Mesendoderm (in vitro differentiated cells): ENCODE results near the gene PROSER3.

Experiments
- DNase-seq: peaks from one replicate; pipeline ENCODE4 v3.0.0; 2013
- H2AK5ac ChIP-seq: 2 replicates; pipeline ENCODE4 v1.6.1; 2013; ENCODE audit warnings: low read length, inconsistent platforms
- H2BK120ac ChIP-seq: 2 replicates; pipeline ENCODE4 v1.6.1; 2013; ENCODE audit warnings: low read depth, mild to moderate bottlenecking, low read length, moderate library complexity, mixed read lengths
- H2BK15ac ChIP-seq: replicated peaks from 2 replicates; pipeline ENCODE4 v1.6.1; 2013; ENCODE audit warnings: low read depth, mild to moderate bottlenecking, moderate library complexity
- H2BK5ac ChIP-seq: 2 replicates; pipeline ENCODE4 v1.6.1; 2013; ENCODE audit warnings: low read length, inconsistent platforms
- H3K18ac ChIP-seq: 2 replicates; pipeline ENCODE4 v1.6.1; 2013; ENCODE audit warnings: mild to moderate bottlenecking, low read length, mixed read lengths
- H3K23ac ChIP-seq: one replicate; pipeline ENCODE4 v1.6.1; 2013; ENCODE audit warnings: low read length
- H3K27ac ChIP-seq: 2 replicates; pipeline ENCODE4 v1.5.1; 2013; ENCODE audit warnings: low read depth, mild to moderate bottlenecking, inconsistent platforms, low read length, moderate library complexity
- H3K27me3 ChIP-seq: 2 replicates; pipeline ENCODE4 v1.6.1; 2013; ENCODE audit warnings: low read length, control low read depth, mild to moderate bottlenecking, inconsistent platforms; ENCODE audit not compliant: insufficient read depth, poor library complexity
- H3K36me3 ChIP-seq: 2 replicates; pipeline ENCODE4 v1.6.1; 2013; ENCODE audit warnings: low read length, inconsistent platforms; ENCODE audit not compliant: control insufficient read depth, insufficient read depth
- H3K4ac ChIP-seq: one replicate; pipeline ENCODE4 v1.6.1; 2013; ENCODE audit warnings: low read depth, mild to moderate bottlenecking, low read length, moderate library complexity
- H3K4me1 ChIP-seq: 2 replicates; pipeline ENCODE4 v1.6.1; 2013; ENCODE audit warnings: low read depth, low read length, inconsistent platforms; ENCODE audit not compliant: control insufficient read depth
- H3K4me2 ChIP-seq: 2 replicates; pipeline ENCODE4 v1.6.1; 2013; ENCODE audit warnings: low read length
- H3K4me3 ChIP-seq: 2 replicates; pipeline ENCODE4 v1.5.1; 2013; ENCODE audit warnings: mild to moderate bottlenecking, low read length
- H3K56ac ChIP-seq: one replicate; pipeline ENCODE4 v1.6.1; 2013; ENCODE audit warnings: low read length
- H3K79me1 ChIP-seq: 2 replicates; pipeline ENCODE4 v1.6.1; 2013; ENCODE audit warnings: low read length, inconsistent platforms
- H3K79me2 ChIP-seq: 2 replicates; pipeline ENCODE4 v1.6.1; 2013; ENCODE audit warnings: mild to moderate bottlenecking, low read length; ENCODE audit not compliant: control insufficient read depth, insufficient read depth
- H3K9ac ChIP-seq: 2 replicates; pipeline ENCODE4 v1.6.1; 2013; ENCODE audit warnings: low read length, inconsistent platforms
- H4K5ac ChIP-seq: one replicate; pipeline ENCODE4 v1.6.1; 2013; ENCODE audit warnings: low read length
- H4K8ac ChIP-seq: one replicate; pipeline ENCODE4 v1.6.1; 2013; ENCODE audit warnings: low read depth, mild to moderate bottlenecking, control low read depth, low read length, moderate library complexity
- whole genome bisulfite sequencing: extraction: QIAGEN DNeasy Blood & Tissue Kit; methylation state at CpG from one replicate; pipeline ENCODE4 v1.1.7; 2013; ENCODE audit warnings: low lambda C conversion rate, missing lambda C conversion rate; ENCODE audit not compliant: insufficient coverage; ENCODE audit errors: extremely low coverage; 5-methylcytosine and 5-hydroxymethylcytosine counted together

The PROSER3 gene

DNA sequence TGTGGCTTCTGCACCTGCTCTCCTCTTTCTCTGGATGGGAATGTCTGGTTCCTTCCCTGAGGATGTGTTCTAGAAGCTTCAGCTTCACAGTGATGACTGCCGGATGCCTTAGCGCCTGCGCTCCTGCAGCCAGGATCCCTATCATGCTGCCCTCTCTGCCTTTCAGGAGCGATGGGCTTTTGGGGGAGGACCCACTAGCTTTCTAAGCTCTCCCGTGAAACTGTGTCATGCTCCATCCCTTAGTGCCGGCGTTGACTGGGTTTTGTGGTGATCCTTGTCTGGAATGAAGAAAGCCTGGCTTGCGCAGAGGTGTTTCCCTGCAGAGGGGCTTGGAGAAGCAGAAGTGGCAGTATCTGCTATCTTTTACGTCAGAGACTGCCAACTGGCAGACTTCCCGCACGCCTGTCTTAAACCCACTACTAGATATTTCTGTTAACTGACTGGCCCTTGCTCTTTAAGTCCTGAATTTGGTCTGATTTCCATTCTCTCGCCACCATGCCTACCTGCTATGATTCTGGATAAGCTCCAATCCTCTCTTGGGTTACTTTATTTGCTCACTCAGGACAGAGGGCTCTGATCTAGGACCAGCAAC lies 44.0 kb upstream of the PROSER3 start:
- Histone ChIP-seq H3K79me2 (peaks cover 8% of the 10 kb centered on the region), H2BK120ac (no peak overlapping the region), H3K36me3 (no peaks in the 10 kb centered on the region), H3K4me2 (no peak overlapping the region), H4K5ac (no peak overlapping the region), H3K4me1 (peaks cover 4% of the 10 kb centered on the region), H4K8ac (no peak overlapping the region), H2BK15ac (no peak overlapping the region), H3K27ac (no peak overlapping the region), H3K23ac (no peak overlapping the region), H3K79me1 (peaks cover 4% of the 10 kb centered on the region), H3K27me3 (no peaks in the 10 kb centered on the region), H3K9ac (no peak overlapping the region), H3K18ac (no peak overlapping the region), H3K56ac (no peak overlapping the region), H3K4me3 (no peak overlapping the region), H2AK5ac (no peak overlapping the region), H3K4ac (no peak overlapping the region), H2BK5ac (no peak overlapping the region)
- no peak for DNase-seq
- WGBS, result no CpG with 5 or more reads among the region's 12 CpGs

DNA sequence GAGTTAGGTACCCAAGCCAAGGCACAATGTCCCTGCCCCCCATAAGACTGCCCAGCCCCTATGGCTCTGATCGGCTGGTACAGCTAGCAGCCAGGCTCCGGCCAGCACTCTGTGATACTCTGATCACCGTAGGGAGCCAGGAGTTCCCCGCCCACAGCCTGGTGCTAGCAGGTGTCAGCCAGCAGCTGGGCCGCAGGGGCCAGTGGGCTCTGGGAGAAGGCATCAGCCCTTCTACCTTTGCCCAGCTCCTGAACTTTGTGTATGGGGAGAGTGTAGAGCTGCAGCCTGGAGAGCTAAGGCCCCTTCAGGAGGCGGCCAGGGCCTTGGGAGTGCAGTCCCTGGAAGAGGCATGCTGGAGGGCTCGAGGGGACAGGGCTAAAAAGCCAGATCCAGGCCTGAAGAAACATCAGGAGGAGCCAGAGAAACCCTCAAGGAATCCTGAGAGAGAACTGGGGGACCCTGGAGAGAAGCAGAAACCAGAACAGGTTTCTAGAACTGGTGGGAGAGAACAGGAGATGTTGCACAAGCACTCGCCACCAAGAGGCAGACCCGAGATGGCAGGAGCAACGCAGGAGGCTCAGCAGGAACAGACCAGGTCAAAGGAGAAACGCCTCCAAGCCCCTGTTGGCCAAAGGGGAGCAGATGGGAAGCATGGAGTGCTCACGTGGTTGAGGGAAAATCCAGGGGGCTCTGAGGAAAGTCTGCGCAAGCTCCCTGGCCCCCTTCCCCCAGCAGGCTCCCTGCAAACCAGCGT lies 43.2 kb upstream of the PROSER3 start:
- Histone ChIP-seq H3K36me3 (no peaks in the 10 kb centered on the region), H3K23ac (no peak overlapping the region), H3K18ac (no peak overlapping the region), H2BK120ac (no peak overlapping the region), H2BK15ac (no peak overlapping the region), H3K9ac (no peak overlapping the region), H4K8ac (no peak overlapping the region), H3K4ac (no peak overlapping the region), H3K56ac (no peak overlapping the region), H3K4me2 (no peak overlapping the region), H3K79me1 (peaks cover 10% of the 10 kb centered on the region), H2AK5ac (no peak overlapping the region), H3K4me3 (no peak overlapping the region), H3K27ac (no peak overlapping the region), H3K4me1 (peaks cover 5% of the 10 kb centered on the region), H4K5ac (no peak overlapping the region), H2BK5ac (no peak overlapping the region), H3K79me2 (peaks cover 13% of the 10 kb centered on the region), H3K27me3 (no peaks in the 10 kb centered on the region)
- WGBS, result no CpG with 5 or more reads among the region's 14 CpGs
- DNase-seq, result peak; percentile 61

DNA sequence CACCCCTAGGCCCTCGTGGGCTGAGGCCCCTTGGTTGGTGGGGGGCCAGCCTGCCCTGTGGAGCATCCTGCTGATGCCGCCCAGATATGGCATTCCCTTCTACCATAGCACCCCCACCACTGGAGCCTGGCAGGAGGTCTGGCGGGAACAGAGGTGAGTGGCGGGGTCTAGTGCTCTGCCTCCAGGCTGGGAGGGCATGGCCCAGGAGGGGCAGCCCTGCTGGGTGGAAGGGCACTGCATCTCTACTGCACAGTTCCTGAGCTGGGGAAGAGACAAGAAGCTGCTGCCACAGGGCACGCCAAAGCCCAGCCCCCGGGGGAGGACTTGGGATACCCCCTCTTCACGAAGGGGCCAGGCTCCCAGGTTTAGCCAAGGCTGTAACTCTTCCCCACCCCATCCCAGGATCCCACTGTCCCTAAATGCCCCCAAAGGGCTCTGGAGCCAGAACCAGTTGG lies 42.6 kb upstream of the PROSER3 start:
- Histone ChIP-seq H2BK15ac (no peak overlapping the region), H3K36me3 (no peaks in the 10 kb centered on the region), H3K79me1 (peaks cover 12% of the 10 kb centered on the region), H3K4ac (no peak overlapping the region), H4K8ac (no peak overlapping the region), H3K4me3 (no peak overlapping the region), H3K27ac (no peak overlapping the region), H2BK5ac (no peak overlapping the region), H3K18ac (no peak overlapping the region), H3K23ac (no peak overlapping the region), H2AK5ac (no peak overlapping the region), H3K4me2 (no peak overlapping the region), H4K5ac (no peak overlapping the region), H2BK120ac (no peak overlapping the region), H3K9ac (no peak overlapping the region), H3K56ac (peak overlapping the region; percentile 98), H3K79me2 (peaks cover 13% of the 10 kb centered on the region), H3K27me3 (no peaks in the 10 kb centered on the region), H3K4me1 (peaks cover 5% of the 10 kb centered on the region)
- no CpG with 5 or more reads among the region's 7 CpGs for WGBS
- no peak for DNase-seq

DNA sequence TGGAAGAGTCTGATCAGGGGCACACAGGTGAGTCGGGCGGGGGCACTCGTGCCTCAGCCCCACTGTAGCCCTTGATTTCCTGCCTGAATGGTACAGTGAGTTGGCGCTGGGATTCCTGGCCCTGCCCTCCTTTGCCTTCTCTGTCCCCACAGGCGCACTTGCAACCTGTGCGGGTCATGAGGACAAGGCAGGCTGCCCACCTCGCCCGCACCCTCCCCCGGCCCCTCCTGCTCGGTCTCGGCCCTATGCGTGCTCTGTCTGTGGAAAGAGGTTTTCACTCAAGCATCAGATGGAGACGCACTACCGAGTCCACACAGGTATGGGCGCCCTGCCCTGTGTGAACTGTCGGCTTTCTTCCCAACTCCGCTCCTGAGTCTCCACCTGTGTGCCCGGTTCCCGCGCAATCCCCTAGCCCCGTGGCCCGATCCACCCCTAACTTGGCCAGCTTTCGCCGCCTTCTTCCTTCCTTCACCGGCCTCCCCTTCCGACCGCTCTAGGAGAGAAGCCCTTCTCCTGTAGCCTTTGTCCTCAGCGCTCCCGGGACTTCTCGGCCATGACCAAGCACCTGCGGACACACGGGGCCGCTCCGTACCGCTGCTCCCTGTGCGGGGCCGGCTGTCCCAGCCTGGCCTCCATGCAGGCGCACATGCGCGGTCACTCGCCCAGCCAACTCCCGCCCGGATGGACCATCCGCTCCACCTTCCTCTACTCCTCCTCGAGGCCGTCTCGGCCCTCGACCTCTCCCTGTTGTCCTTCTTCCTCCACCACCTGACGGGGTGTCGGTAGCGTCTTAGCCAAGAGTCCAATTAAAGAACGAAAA lies 41.8 kb upstream of the PROSER3 start:
- peak overlapping the region; percentile 98 for H3K56ac ChIP-seq
- H3K23ac ChIP-seq, result peak overlapping the region; percentile 66
- no peak overlapping the region for H2BK5ac ChIP-seq
- no peaks in the 10 kb centered on the region for H3K36me3 ChIP-seq
- H3K4ac ChIP-seq, result no peak overlapping the region
- peaks cover 12% of the 10 kb centered on the region for H3K79me1 ChIP-seq
- DNase-seq, result no peak
- peak overlapping the region; percentile 15 for H3K4me3 ChIP-seq
- no peak overlapping the region for H2BK120ac ChIP-seq
- WGBS, result no CpG with 5 or more reads among the region's 52 CpGs
- no peak overlapping the region for H4K8ac ChIP-seq
- H2AK5ac ChIP-seq, result no peak overlapping the region
- H2BK15ac ChIP-seq, result no peak overlapping the region
- H3K4me1 ChIP-seq, result peaks cover 5% of the 10 kb centered on the region
- H3K4me2 ChIP-seq, result peak overlapping the region; percentile 99
- H4K5ac ChIP-seq, result no peak overlapping the region
- no peaks in the 10 kb centered on the region for H3K27me3 ChIP-seq
- H3K9ac ChIP-seq, result peak overlapping the region; percentile 66
- peak overlapping the region; percentile 90 for H3K27ac ChIP-seq
- peaks cover 13% of the 10 kb centered on the region for H3K79me2 ChIP-seq
- no peak overlapping the region for H3K18ac ChIP-seq

DNA sequence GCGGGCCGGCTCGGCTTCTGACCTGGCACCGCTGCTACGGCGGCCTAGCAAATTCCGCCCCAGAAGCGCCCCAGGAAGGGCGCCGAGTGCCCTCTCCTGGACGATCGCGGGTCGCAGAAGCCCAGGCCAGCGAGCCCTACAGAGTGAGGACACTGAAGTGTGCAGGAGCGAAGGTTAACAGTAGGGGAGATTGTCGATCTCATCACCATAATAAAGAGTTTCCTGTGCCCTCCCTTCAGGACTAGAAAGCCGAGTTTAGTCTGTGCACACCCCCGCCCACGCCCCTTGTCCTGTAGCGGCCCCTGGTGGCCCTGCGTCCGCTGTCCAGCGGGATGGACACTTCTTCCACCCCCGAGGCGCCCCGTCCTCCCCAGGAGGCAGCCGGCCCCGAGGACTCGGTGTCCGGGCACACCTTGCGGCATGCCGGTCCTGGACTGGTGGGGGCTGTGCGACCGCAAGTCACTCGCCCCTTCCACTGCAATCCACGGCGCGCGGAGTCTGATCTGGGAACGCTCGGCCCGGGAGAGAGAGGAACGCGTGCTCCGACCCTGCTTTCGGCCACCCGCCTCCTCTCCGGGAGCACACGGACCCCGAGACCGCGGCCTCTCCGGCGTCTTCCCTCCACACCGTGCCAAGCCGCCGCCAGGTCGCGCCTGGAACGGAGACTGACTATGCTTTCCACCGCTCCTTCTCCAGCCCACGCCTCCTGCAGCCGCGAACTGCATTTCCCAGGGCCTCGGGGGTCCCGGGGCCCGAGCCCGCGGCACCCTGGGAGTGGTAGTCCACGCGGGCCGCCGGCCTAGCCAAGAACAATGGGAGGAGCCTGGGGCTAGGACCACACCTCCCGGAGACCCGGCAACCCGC lies 40.9 kb upstream of the PROSER3 start:
- peak overlapping the region; percentile 7 for H3K23ac ChIP-seq
- no peak overlapping the region for H4K5ac ChIP-seq
- H3K4me2 ChIP-seq, result peak overlapping the region; percentile 99
- peaks cover 13% of the 10 kb centered on the region for H3K79me1 ChIP-seq
- H3K18ac ChIP-seq, result peak overlapping the region; percentile 7
- no peak overlapping the region for H2BK15ac ChIP-seq
- H3K79me2 ChIP-seq, result peaks cover 13% of the 10 kb centered on the region
- peaks cover 3% of the 10 kb centered on the region for H3K36me3 ChIP-seq
- H2BK120ac ChIP-seq, result no peak overlapping the region
- H3K56ac ChIP-seq, result peak overlapping the region; percentile 98
- H3K4me1 ChIP-seq, result peaks cover 5% of the 10 kb centered on the region
- H3K27ac ChIP-seq, result peak overlapping the region; percentile 90
- peak; percentile 98 for DNase-seq
- no peaks in the 10 kb centered on the region for H3K27me3 ChIP-seq
- H4K8ac ChIP-seq, result no peak overlapping the region
- H3K4ac ChIP-seq, result no peak overlapping the region
- H2BK5ac ChIP-seq, result peak overlapping the region; percentile 45
- no CpG with 5 or more reads among the region's 77 CpGs for WGBS
- no peak overlapping the region for H2AK5ac ChIP-seq
- peak overlapping the region; percentile 66 for H3K9ac ChIP-seq
- peak overlapping the region; percentile 15 for H3K4me3 ChIP-seq
